Heart left ventricle (tissue), 16 donors: ENCODE data around the gene PHLPP1. TPM values are rescaled to one million over a fixed set of nuclear protein-coding genes. Genes with fewer than 3 reads are reported as not detected.
A peak's percentile ranks its signal among the peaks of the same experiment; 100 is the strongest.
"Not testable (repeated sequence)": the region's sequence is repeated elsewhere in the genome, so short reads cannot be mapped to it uniquely, and the experiment has no call there.

ENCODE experiments used
- ATAC-seq, 4 donors: fragments of 200-7000 bp; cut with Tn5 transposase; one replicate each; pipeline ENCODE4 v1.9.1; 2020 to 2022; ENCODE audit warnings: moderate library complexity in 4 of 4, mild to moderate bottlenecking in 3 of 4, moderate number of reproducible peaks in 1 of 4
- DNase-seq, 5 donors: peaks; one replicate each; pipeline ENCODE4 v3.0.0-alpha.2; 2020
- H3K27ac ChIP-seq, 12 donors: fragments of 200-600 bp; sonication (generic) in 4 of 12; one replicate each; pipeline versions ENCODE4 v1.5.0 to v1.8.0; 2016 to 2022; ENCODE audit warnings: mild to moderate bottlenecking in 2 of 12
- H3K27me3 ChIP-seq, 9 donors: fragments of 200-600 bp; sonication (generic) in 2 of 9; one replicate each; pipeline versions ENCODE4 v1.5.1 to v1.8.0; 2016 to 2022; ENCODE audit warnings: mild to moderate bottlenecking in 3 of 9
- H3K36me3 ChIP-seq, 9 donors: fragments of 200-600 bp; sonication (generic) in 2 of 9; one replicate each; pipeline versions ENCODE4 v1.5.0 to v1.8.0; 2018 to 2022; ENCODE audit warnings: mild to moderate bottlenecking in 2 of 9
- H3K4me1 ChIP-seq, 12 donors: fragments of 200-600 bp; sonication (generic) in 4 of 12; one replicate each; pipeline versions ENCODE4 v1.5.0 to v1.8.0; 2016 to 2022; ENCODE audit warnings: mild to moderate bottlenecking in 3 of 12
- H3K4me3 ChIP-seq, 12 donors: fragments of 200-600 bp; sonication (generic) in 4 of 12; one replicate each; pipeline versions ENCODE4 v1.5.0 to v1.8.0; 2017 to 2022; ENCODE audit warnings: mild to moderate bottlenecking in 9 of 12, moderate library complexity in 4 of 12
- H3K9me3 ChIP-seq, 12 donors: fragments of 200-600 bp; sonication (generic) in 4 of 12; one replicate each; pipeline versions ENCODE4 v1.5.0 to v1.8.0; 2016 to 2022; ENCODE audit warnings: mild to moderate bottlenecking in 1 of 12
- CTCF ChIP-seq, 12 donors: fragments of 200-600 bp; sonication (generic) in 4 of 12; IDR thresholded peaks; one replicate each; pipeline versions ENCODE4 v1.5.0 to v1.8.0; 2018 to 2022; ENCODE audit warnings: antibody characterized with exemption in 12 of 12, mild to moderate bottlenecking in 5 of 12
- POLR2A ChIP-seq, 2 donors: fragments of 450-650 bp; IDR thresholded peaks; one replicate each; pipeline ENCODE4 v1.6.1; 2017; ENCODE audit warnings: antibody characterized with exemption in 2 of 2, mild to moderate bottlenecking in 2 of 2, moderate library complexity in 2 of 2
- WGBS, 4 donors: extraction: QIAGEN DNeasy Blood & Tissue Kit in 2 of 4; methylation state at CpG; one replicate each; pipeline versions ENCODE4 v1.1.5 to v1.1.7; 2013 to 2018; 5-methylcytosine and 5-hydroxymethylcytosine counted together
- intact Hi-C, 10 donors: fragments of 100-400 bp; cut with DNase I; formaldehyde crosslinking; loops; one replicate each; pipeline versions ENCODE4 v1.11.1 to v1.14.2; 2022
- polyA plus RNA-seq, 2 donors: library from polyadenylated mRNA; stranded (reverse); fragments of 200-250 nt; gene quantifications; one replicate each; pipeline ENCODE4 v1.2.3, GENCODE V29; 2013
- total RNA-seq, 9 donors: library from RNA; depleted of rRNA in 2 of 9; stranded (reverse); fragments of >200 nt in 2 of 9; fragmentation: NEBNext Ultra II Directional in 3 of 9; extraction: Animal tissue kit (Norgen Biotek cat#: 25700) in 3 of 9; gene quantifications; one replicate each; pipeline versions ENCODE4 v1.1.0 to v1.2.4, GENCODE V29; 2016 to 2023
- donor health status: ischemic (EF 13 %, LVEDD 7.1; RV severe dilation, severe dysfunction).
- donor health status: healthy with polysubstance abuse.
- donor health status: DM: no; HTN: yes; CAD: no.
- donor health status: DM: no; HTN: no; CAD: no.
- donor health status: ischemic (EF 25% LVEDD 6.9; RV normal size, moderate dysfunction).
- donor health status: ischemic (EF 25% LVEDD 5.7; RV mildly dilated, moderate dysfunction).
- donor health status: healthy.
- donor health status: DM: yes; HTN: yes; CAD: no.
- donor health status: ischemic (EF 35%, LVEDD 5.7; RV mildly dilated, moderate dysfunction).
- donor health status: nonischemic (EF 11% LVEDD 7.7; RV severe dilation, severe dysfunction).
- donor health status: DM: yes; HTN: yes; CAD: no.
- donor health status: PGD.
- donor health status: ischemic (EF 29% LVEDD 5.4; RV normal size, mild dysfunction).
- donor health status: nonischemic (EF 23%, LVEDD 6.1; RV moderate dilation, normal function).

The PHLPP1 gene
- total and polyA plus RNA-seq, 11 donors = 1.7 to 11.1 (median 6.2) TPM

DNA sequence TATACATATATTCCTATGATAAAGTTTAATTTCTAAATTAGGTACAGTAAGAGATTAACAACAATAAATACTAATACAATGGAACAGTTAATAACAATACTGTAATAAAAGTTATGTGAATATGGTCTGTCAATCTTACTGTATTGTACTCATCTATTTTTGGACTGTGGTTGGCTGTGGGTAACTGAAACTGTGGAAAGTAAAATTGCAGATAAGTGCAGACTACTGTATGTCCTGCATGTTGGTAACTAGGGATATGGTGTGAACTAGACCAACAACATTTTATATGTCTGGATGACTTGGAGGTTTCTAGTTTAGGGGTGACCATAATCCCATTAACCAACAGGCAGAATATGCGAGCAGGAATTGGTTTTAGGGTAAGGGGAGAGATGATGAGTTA is 23.3 kb downstream of the PHLPP1 start:
- Histone ChIP-seq H3K36me3 (no peaks in the 10 kb centered on the region), H3K27ac (no peak overlapping the region), H3K9me3 (no peaks in the 10 kb centered on the region), H3K27me3 (no peaks in the 10 kb centered on the region), H3K4me1 (peaks cover 0 to 23% (median 10%) of the 10 kb centered on the region in 12 donors), H3K4me3 (no peak overlapping the region)
- ATAC-seq = peak in 3 of 4 donors; percentile 62 to 73 (median 71)
- TF ChIP-seq POLR2A (IDR thresholded peaks at IDR 0.05) (no peak), CTCF (IDR thresholded peaks at IDR 0.05) (no peak)
- 94 to 97% (median 96%) methylated on average over 1 of the region's 1 CpG for WGBS, 4 donors
- no peak for DNase-seq
- intact Hi-C loops = no loop called here

DNA sequence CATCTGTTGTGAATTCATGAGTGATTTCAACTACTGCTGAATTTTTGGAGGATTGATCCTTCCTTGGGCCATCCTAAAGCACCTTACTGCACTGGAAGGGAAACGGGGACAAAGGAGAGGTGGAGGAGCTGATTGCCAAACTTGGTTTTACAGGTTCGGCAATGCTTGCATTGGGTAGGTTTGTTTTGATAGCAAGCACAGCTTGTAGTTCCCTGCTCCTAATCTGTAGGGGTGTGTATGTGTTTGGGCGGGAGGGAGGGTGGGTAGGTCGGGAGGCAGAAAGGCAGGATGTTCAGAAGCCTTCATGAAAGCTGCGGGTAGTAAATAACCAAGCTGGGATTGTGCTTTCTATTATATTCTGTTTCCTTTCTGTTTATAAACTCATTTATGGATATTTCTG is 24.6 kb downstream of the PHLPP1 start:
- no peaks in the 10 kb centered on the region for H3K9me3 ChIP-seq
- H3K27ac ChIP-seq = peak overlapping the region in 1 of 12 donors; percentile 71
- TF ChIP-seq POLR2A (IDR thresholded peaks at IDR 0.05) (no peak), CTCF (IDR thresholded peaks at IDR 0.05) (no peak)
- no peak for DNase-seq
- peaks cover 0 to 31% (median 13%) of the 10 kb centered on the region in 12 donors for H3K4me1 ChIP-seq
- no peaks in the 10 kb centered on the region for H3K36me3 ChIP-seq
- H3K4me3 ChIP-seq = no peak overlapping the region
- no peak for ATAC-seq
- H3K27me3 ChIP-seq = no peaks in the 10 kb centered on the region
- 66 to 76% (median 69%) methylated on average over 5 of the region's 5 CpGs for whole genome bisulfite sequencing, 4 donors
- intact Hi-C loops = no loop called here

DNA sequence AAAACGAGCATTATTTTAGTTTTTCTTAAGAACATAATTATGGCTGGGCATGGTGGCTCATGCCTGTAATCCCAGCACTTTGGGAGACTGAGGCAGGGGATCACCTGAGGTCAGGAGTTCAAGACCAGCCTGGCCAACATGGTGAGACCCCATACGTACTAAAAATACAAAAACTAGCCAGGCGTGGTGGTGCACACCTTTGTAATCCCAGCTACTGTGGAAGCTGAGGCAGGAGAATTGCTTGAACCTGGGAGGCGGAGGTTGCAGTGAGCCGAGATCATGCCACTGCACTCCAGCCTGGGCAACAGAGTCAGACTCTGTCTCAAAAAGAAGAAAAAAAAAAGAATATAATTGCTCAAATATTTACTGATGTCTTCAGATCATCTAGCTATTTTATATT is 25.3 kb downstream of the PHLPP1 start:
- H3K27me3 ChIP-seq, ATAC-seq, H3K4me3 ChIP-seq, intact Hi-C loops, H3K9me3 ChIP-seq, H3K36me3 ChIP-seq, DNase-seq: not testable (repeated sequence)
- Histone ChIP-seq H3K4me1 (peaks cover 0 to 35% (median 13%) of the 10 kb centered on the region in 12 donors), H3K27ac (peak overlapping the region in 1 of 12 donors; percentile 71)
- WGBS, 4 donors = 86 to 88% (median 86%) methylated on average over 5 of the region's 5 CpGs

GRCh38 chr18:62741118-62741566 is 25.8 kb downstream of the PHLPP1 start:
- H3K27ac ChIP-seq = peak overlapping the region in 1 of 12 donors; percentile 71
- no peaks in the 10 kb centered on the region for H3K36me3 ChIP-seq
- ATAC-seq (peak in 2 of 4 donors; percentile 31 to 35), DNase-seq (no peak)
- H3K4me3 ChIP-seq = no peak overlapping the region
- no peaks in the 10 kb centered on the region for H3K9me3 ChIP-seq
- H3K27me3 ChIP-seq = no peaks in the 10 kb centered on the region
- no peak for TF ChIP-seq CTCF (IDR thresholded peaks at IDR 0.05)
- TF ChIP-seq POLR2A (IDR thresholded peaks at IDR 0.05) = no peak
- 67 to 76% (median 71%) methylated on average over 4 of the region's 4 CpGs for WGBS, 4 donors
- intact Hi-C loops = no loop called here
- peaks cover 0 to 35% (median 13%) of the 10 kb centered on the region in 12 donors for H3K4me1 ChIP-seq

GRCh38 chr18:62741584-62741983 is 26.2 kb downstream of the PHLPP1 start:
- 88 to 94% (median 90%) methylated on average over 4 of the region's 4 CpGs for WGBS, 4 donors
- Histone ChIP-seq H3K27ac (peak overlapping the region in 1 of 12 donors; percentile 71), H3K36me3 (no peaks in the 10 kb centered on the region), H3K4me1 (peaks cover 0 to 35% (median 13%) of the 10 kb centered on the region in 12 donors), H3K27me3 (no peaks in the 10 kb centered on the region), H3K9me3 (no peaks in the 10 kb centered on the region), H3K4me3 (no peak overlapping the region)
- TF ChIP-seq CTCF (IDR thresholded peaks at IDR 0.05) (no peak), POLR2A (IDR thresholded peaks at IDR 0.05) (no peak)
- intact Hi-C loops = no loop called here
- no peak for ATAC-seq
- DNase-seq = no peak
